Measurements from ENCODE around the gene CELF2.
"Not testable (repeated sequence)": the region's sequence is repeated elsewhere in the genome, so short reads cannot be mapped to it uniquely, and the experiment has no call there.

The CELF2 gene

DNA sequence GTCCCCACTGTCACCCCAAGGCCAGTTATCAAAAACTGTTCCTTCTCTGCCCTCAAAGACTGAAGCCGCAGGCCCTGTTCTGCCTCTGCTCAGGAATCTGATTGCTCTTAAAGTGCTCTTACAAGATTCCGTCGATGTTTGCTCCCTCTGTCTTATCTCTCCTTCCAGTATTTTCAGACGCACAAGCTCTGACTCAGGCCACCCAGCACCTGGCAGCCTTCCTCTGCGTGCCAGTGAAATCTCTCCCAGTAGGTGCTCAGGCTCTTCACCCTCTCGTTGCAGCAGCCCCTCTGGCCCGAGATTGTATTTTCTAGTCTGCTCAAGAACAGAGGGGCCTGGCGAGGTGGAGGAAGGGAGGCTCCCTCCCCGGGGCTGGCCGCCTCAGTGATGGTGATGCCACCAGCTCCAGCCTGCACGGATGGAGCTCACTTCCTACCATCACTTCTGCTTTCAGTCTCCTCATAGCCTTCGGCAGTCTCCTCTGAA, 317.5 kb downstream of the CELF2 start:
- no peak overlapping the region for H3K4me3 ChIP-seq (ENCODE audit: low read length)
- TF ChIP-seq ZNF274 (IDR thresholded peaks at IDR 0.05; ENCODE audit: low read depth, low read length) = no peak

DNA sequence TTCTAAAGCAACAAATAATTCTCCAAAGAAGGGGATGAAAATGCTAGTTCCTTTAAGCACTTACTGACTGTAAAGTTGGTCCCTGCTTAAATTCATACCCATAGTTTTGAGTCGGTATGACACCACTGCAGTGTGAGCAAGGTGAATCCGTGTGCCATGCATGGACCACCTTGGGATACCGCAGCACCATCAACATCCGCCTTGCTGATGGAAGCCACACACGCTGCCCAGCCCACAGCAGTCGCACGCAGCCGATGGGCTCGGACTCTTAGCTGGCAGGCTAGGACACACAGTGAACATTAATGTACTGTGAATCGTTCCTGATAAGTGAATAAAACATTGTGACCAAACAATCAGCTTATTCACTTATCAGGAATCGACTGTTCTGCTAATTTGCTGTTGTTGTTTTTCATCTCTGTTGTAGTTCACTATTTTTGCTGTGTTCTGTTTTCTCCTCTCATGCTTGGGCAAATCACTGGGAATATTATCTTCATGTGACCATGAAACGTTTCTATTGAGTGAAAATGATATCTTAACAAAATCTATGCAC, 318.3 kb downstream of the CELF2 start:
- TF ChIP-seq ZNF274 (IDR thresholded peaks at IDR 0.05; ENCODE audit: low read depth, low read length) = no peak
- H3K4me3 ChIP-seq (ENCODE audit: low read length) = no peak overlapping the region

DNA sequence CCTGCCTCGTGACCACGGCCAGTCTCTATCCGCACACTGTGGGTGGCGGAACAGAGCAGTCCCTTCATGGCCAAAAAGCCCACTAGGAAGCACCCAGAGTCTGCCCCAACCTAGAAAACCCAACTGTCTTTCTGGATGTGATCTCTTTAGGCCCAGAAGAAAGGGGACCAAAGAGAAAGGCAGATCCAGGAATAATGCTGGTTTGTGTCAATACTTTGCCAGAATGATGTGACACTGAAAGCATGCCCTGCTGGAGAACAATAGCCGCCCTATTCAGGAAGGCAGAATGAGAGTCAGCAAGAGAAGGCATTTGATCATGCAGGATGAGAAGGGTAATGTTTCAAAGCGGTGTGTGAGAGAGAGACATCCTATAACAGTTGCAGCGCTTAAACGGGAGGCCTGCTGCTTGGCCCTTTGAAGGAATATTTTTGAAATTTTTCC, 319.1 kb downstream of the CELF2 start:
- H3K4me3 ChIP-seq (ENCODE audit: low read length) = no peak overlapping the region

DNA sequence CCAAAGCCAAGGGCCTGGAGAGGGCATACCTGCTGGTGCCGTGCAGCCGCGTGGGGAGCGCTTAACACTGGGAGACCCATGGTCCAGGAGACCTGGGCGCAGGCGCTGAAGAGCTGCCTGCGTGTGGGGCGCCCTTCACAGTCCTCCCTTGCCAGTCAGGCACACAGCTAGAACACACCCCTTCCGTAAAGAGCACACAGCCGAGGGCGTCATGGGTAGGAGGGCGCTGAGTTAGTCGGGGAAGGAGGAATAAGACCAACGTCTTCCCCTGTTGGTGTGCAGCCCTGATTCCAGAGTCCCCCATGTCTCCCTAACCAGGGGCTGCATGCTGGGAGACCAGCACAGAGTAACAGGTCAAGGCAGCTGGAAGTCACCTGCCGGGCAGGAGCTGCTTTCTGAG, 319.8 kb downstream of the CELF2 start:
- TF ChIP-seq ZNF274 (IDR thresholded peaks at IDR 0.05; ENCODE audit: low read depth, low read length) = no peak
- no peak overlapping the region for H3K4me3 ChIP-seq (ENCODE audit: low read length)

More for the DNA sequence above, 319.1 kb downstream of the CELF2 start:
- TF ChIP-seq ZNF274 (IDR thresholded peaks at IDR 0.05; ENCODE audit: low read depth, low read length) = no peak

DNA sequence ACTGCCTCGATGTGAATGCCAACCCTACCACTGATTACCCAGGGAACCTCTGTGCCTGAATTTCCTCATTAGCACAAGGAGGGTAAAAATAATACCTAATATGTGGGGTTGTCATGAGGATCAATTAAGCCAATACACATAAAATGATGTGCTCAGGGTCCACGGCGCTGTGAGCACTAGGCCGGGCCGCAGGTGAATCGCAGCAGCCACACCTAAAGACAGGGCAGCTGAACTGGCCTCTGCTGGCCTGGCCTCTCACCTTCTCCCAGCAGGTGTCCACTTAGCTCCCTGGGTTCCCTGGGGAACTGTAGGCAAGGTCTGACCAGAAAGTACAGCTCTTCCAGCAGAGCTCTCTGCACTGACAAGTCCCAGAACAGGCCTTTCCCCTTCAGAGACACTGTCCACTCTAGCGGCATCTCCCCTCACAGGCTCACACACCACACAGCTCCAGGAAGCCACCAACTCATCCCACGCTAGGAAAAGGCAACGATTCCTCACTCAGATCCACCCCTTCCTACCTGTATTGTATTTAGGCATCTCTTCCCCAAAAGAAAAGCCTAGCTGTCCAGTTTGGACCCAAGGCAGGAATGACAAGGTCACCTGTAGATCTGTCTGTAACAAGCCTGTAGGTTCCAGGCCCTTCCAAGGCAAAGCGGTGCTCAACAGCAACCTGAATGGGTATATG, 320.6 kb downstream of the CELF2 start:
- H3K4me3 ChIP-seq (ENCODE audit: low read length) = no peak overlapping the region
- TF ChIP-seq ZNF274 (IDR thresholded peaks at IDR 0.05; ENCODE audit: low read depth, low read length) = no peak

DNA sequence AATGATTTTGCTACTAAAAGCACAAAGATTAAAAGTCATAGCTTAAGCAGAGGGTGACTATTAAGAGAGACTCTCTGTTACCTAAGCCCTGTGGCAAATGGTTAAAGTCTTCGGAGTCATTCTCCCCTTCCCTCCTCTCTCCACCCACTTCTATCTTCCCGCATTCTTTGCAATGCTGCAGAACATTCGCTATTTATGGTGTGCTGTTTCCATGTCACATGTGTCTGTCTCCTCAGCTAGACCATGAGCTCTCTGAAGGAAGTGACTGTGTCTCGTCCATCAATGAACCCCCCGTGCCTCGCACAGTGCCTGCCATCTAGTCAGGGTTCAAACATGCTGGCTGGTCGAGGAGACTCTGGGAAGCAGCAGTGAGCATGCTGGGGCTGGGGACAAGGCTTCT, 321.3 kb downstream of the CELF2 start:
- no peak for TF ChIP-seq ZNF274 (IDR thresholded peaks at IDR 0.05; ENCODE audit: low read depth, low read length)

DNA sequence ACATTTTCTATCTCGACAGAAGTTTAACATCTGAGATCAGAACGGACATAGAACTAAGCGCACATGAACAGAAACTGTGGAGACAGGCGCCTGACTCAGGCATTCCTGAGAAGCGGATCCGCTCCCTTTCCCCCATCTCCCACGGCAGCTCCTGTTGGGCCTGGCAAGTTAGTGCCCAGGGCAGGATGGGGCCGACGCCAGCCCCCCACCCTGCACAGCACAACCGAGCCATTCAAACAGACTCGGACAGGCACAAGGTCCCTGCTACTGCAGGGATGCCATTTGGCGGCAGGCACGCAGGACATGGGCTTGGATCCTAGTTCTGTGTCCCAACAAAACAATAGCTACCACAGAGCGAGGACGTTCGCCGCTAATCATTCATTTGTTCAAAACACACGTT, 322.0 kb downstream of the CELF2 start:
- H3K4me3 ChIP-seq (ENCODE audit: low read length) = no peak overlapping the region
- TF ChIP-seq ZNF274 (IDR thresholded peaks at IDR 0.05; ENCODE audit: low read depth, low read length) = no peak

More for the DNA sequence above, 321.3 kb downstream of the CELF2 start:
- no peak overlapping the region for H3K4me3 ChIP-seq (ENCODE audit: low read length)

DNA sequence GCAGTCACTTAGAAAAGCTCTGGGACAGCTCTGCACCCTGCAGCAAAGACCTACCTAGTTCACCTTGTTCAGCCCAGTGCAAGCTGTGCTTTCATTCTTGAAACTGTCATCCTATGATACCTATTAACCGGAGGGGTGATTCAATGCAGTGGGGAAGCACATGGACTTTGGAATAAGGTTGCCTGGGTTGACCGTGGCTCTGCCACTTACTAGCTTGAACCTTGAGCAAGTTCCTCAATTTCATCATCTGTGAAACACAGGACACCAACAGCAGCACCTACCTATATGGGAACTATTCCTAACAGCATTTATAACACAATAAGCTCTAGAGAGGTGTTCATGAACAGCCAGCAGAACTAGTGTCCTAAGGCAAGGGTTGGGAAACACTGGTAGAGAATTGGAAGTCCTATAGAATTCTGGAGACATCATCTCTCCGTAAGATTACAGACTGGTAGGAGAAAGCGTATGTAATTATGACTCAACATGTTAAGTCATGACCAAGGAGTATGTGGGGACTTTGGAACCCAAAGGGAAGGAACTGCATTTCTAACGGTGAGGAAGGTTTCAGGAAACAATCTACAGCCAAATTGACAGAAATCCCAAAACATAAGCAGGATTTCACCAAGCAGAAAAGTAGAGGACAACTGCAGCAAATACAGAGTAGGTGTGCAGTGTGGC, 323.8 kb downstream of the CELF2 start:
- H3K4me3 ChIP-seq (ENCODE audit: low read length) = no peak overlapping the region
- no peak for TF ChIP-seq ZNF274 (IDR thresholded peaks at IDR 0.05; ENCODE audit: low read depth, low read length)

DNA sequence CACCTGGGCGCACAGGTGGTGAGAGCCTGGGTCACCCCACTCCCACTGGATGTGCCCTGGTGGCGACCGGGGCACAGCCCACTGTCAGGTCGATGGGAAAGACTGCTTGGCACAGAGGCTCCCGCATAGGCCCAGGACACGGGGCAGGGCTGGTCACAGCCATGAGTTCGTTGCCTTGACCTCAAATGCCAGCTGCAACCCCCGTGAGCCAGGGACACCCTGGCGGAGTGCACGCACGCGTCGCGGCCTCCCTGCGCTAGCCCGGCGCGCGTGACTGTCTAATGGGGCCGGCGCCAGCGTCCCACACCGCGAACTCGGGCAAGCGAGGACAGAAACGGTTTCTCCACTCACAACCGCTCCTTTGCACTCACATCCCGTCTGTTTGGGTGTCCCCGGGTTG, 326.4 kb downstream of the CELF2 start:
- no peak for TF ChIP-seq ZNF274 (IDR thresholded peaks at IDR 0.05; ENCODE audit: low read depth, low read length)
- H3K4me3 ChIP-seq (ENCODE audit: low read length) = peak overlapping the region; percentile 53; the same call in 1 of the 2 replicates

DNA sequence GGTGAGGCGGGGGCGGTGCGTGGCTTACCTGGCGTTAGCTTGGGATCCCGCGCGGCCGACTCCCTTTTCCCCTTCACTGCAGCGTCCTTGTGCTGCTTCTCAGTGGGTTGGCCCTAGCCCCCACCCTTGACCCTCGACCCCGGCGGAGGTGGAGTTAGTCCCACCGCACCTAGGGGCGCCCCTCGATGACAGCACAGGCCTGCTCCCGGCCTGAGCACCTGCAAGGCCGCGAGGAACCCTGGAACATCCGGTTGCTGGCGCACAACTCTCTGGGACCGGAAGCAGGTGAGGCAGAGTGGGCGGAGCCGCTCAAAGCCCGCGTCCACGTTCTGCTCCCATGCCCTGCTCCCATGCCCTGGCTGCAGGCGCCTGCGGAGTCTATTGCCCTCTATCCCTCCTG, 326.9 kb downstream of the CELF2 start:
- TF ChIP-seq ZNF274 (IDR thresholded peaks at IDR 0.05; ENCODE audit: low read depth, low read length) = no peak
- peak overlapping the region; percentile 53; the same call in 1 of the 2 replicates for H3K4me3 ChIP-seq (ENCODE audit: low read length)

DNA sequence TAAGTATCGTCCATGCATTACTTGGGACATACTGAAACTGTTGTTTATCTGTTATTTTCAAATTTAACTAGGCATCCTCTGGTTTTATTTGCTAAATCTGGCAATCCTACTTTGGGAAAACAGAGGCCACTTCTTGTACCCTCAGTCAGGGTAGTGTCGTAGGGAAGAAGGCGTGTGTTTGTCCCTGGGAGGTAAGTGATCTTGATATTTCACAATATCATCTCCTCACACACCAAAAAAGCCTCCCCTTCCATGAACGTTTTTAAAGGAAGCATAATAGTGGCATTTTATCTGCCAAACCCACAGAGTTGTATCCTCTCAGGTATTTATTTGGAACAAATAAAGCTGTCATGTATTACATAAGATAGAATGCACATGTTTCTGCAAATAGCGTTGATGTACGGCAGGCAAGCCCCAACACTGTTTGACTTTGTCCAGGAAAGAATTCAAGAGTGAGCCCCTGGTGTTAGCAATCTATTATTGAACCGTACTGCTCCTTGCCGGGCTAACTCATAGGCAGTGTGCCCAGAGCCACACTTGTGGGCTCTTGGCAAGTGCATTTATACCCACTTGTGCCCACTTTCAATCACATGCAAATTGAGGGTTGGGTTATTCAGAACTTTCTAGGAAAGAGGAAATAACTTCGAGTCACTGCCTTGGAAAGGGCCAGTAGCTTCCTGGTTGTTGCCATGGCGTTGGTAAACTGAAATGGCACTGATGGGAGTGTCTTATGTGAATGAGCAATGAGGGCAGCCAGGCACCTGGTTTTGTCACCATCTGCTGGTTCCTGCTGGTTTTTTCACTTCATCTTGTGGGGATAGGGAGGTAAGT, 327.8 kb downstream of the CELF2 start:
- H3K4me3 ChIP-seq (ENCODE audit: low read length) = no peak overlapping the region
- no peak for TF ChIP-seq ZNF274 (IDR thresholded peaks at IDR 0.05; ENCODE audit: low read depth, low read length)

DNA sequence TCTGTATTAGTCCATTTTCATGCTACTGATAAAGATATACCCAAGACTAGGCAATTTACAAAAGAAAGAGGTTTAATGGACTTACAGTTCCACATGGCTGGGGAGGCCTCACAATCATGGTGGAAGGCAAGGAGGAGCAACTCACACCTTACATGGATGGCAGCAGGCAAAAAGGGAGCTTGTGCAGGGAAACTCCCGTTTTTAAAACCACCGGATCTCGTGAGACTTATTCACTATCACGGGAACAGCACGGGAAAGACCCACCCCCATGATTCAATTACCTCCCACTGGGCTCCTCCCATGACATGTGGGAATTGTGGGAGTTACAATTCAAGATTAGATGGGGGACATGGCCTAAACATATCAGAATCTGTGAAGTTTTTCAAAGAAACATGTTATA, 329.9 kb downstream of the CELF2 start:
- not testable (repeated sequence) for H3K4me3 ChIP-seq (ENCODE audit: low read length)

DNA sequence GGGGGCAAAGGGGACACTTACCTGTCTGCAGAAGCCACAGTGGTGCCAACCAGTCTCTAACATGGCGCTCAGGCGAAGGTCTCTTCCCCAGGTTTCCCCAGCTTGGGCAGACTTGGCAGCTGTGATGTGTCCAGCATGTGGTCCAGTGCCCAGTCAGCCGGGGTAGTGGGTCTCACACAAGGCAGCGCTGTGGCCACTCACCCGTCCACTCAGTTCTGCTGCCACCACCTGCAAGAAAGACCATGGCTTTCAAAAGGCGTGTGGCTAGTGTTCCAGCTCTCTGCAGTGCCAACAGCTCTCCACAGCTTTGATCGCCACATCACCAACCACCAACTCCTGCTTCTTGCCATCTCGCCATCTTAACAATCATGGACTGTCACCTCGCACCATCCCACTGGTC, 334.1 kb downstream of the CELF2 start:
- no peak overlapping the region for H3K4me3 ChIP-seq (ENCODE audit: low read length)
- no peak for TF ChIP-seq ZNF274 (IDR thresholded peaks at IDR 0.05; ENCODE audit: low read depth, low read length)

Data from GM08714 (cell line).